Liver (tissue), 9 donors: ENCODE data around the gene TLR9. TPM values are rescaled to one million over a fixed set of nuclear protein-coding genes. Genes with fewer than 3 reads are reported as not detected.
A peak's percentile ranks its signal among the peaks of the same experiment; 100 is the strongest.

Experiments
- DNase-seq: peaks from one replicate; pipeline ENCODE4 v3.0.0-alpha.2; 2017; ENCODE audit warnings: low spot score
- H3K27ac ChIP-seq, 2 donors: one replicate each; pipeline ENCODE4 v1.7.0; 2013; ENCODE audit warnings: inconsistent platforms in 2 of 2, low read length in 2 of 2, control low read depth in 1 of 2, low read depth in 1 of 2, mild to moderate bottlenecking in 1 of 2
- H3K27me3 ChIP-seq, 4 donors: one replicate each; pipeline versions ENCODE4 v1.6.1 to v1.7.0; 2013; ENCODE audit warnings: low read length in 3 of 4, inconsistent platforms in 1 of 4, mild to moderate bottlenecking in 1 of 4, moderate library complexity in 1 of 4; ENCODE audit not compliant: control insufficient read depth in 4 of 4, insufficient read depth in 4 of 4
- H3K36me3 ChIP-seq, 4 donors: one replicate each; pipeline versions ENCODE4 v1.6.1 to v1.7.0; 2013; ENCODE audit warnings: low read length in 3 of 4, mild to moderate bottlenecking in 3 of 4, low read depth in 1 of 4, moderate library complexity in 1 of 4; ENCODE audit not compliant: control insufficient read depth in 4 of 4, insufficient read depth in 3 of 4
- H3K4me1 ChIP-seq, 4 donors: one replicate each; pipeline versions ENCODE4 v1.6.1 to v1.7.0; 2013; ENCODE audit warnings: low read length in 3 of 4, mild to moderate bottlenecking in 3 of 4, moderate library complexity in 1 of 4; ENCODE audit not compliant: control insufficient read depth in 4 of 4, insufficient read depth in 4 of 4
- H3K4me3 ChIP-seq, 3 donors: one replicate each; pipeline versions ENCODE4 v1.6.1 to v1.7.0; 2013; ENCODE audit warnings: low read length in 3 of 3, control low read depth in 1 of 3, low read depth in 1 of 3, mild to moderate bottlenecking in 1 of 3
- H3K9ac ChIP-seq, 2 donors: one replicate each; pipeline ENCODE4 v1.7.0; 2013; ENCODE audit warnings: low read length in 2 of 2, mild to moderate bottlenecking in 2 of 2, moderate library complexity in 2 of 2, control low read depth in 1 of 2, low read depth in 1 of 2
- H3K9me3 ChIP-seq, 4 donors: one replicate each; pipeline versions ENCODE4 v1.6.1 to v1.7.0; 2013; ENCODE audit warnings: low read length in 3 of 4; ENCODE audit not compliant: control insufficient read depth in 4 of 4
- ATF3 ChIP-seq: IDR thresholded peaks from 2 replicates; pipeline ENCODE4 v1.6.1; 2016; ENCODE audit warnings: antibody characterized with exemption
- EGR1 ChIP-seq, 2 donors: IDR thresholded peaks; 2 replicates each; pipeline ENCODE4 v1.6.1; 2016 to 2018; ENCODE audit warnings: antibody characterized with exemption in 2 of 2, low read depth in 2 of 2
- FOXA1 ChIP-seq: IDR thresholded peaks from 2 replicates; pipeline ENCODE4 v1.6.1; 2016; ENCODE audit warnings: antibody characterized with exemption
- FOXA2 ChIP-seq: IDR thresholded peaks from 2 replicates; pipeline ENCODE4 v1.6.1; 2016; ENCODE audit warnings: antibody characterized with exemption
- GABPA ChIP-seq, 2 donors: IDR thresholded peaks in 1 of 2; conservative IDR thresholded peaks in 1 of 2; 2 replicates each; pipeline ENCODE4 v1.6.1; 2016; ENCODE audit warnings: antibody characterized with exemption in 2 of 2, mild to moderate bottlenecking in 1 of 2, moderate library complexity in 1 of 2
- HNF4A ChIP-seq, 2 donors: conservative IDR thresholded peaks; 2 replicates each; pipeline ENCODE4 v1.6.1; 2016; ENCODE audit warnings: antibody characterized with exemption in 2 of 2, mild to moderate bottlenecking in 2 of 2
- HNF4G ChIP-seq: IDR thresholded peaks from 2 replicates; pipeline ENCODE4 v1.6.1; 2016; ENCODE audit warnings: antibody characterized with exemption
- JUND ChIP-seq, 2 donors: IDR thresholded peaks; 2 replicates each; pipeline ENCODE4 v1.6.1; 2016; ENCODE audit warnings: antibody characterized with exemption in 2 of 2
- REST ChIP-seq: IDR thresholded peaks from 2 replicates; pipeline ENCODE4 v1.6.1; 2016; ENCODE audit warnings: antibody characterized with exemption, mild to moderate bottlenecking
- SP1 ChIP-seq: IDR thresholded peaks from 2 replicates; pipeline ENCODE4 v1.6.1; 2018; ENCODE audit warnings: antibody characterized with exemption, mild to moderate bottlenecking
- TAF1 ChIP-seq: conservative IDR thresholded peaks from 2 replicates; pipeline ENCODE4 v1.6.1; 2016; ENCODE audit warnings: antibody characterized with exemption, mild to moderate bottlenecking
- ZBTB33 ChIP-seq: IDR thresholded peaks from 2 replicates; pipeline ENCODE4 v1.6.1; 2016; ENCODE audit warnings: antibody characterized with exemption
- WGBS: extraction: QIAGEN DNeasy Blood & Tissue Kit; methylation state at CpG from one replicate; pipeline ENCODE4 v1.1.7; 2013; 5-methylcytosine and 5-hydroxymethylcytosine counted together
- polyA plus RNA-seq, 2 donors: library from polyadenylated mRNA; stranded (reverse) in 1 of 2; unstranded in 1 of 2; fragments of 200-250 nt in 1 of 2; fragments of >200 nt in 1 of 2; fragmentation: Nextera tagmentation in 1 of 2; extraction: Ambion mirVana in 1 of 2; gene quantifications; one replicate each; pipeline versions ENCODE4 v1.2.1 to v1.2.3, GENCODE V29; 2013 to 2015
- total RNA-seq, 2 donors: library from RNA; depleted of rRNA; stranded (reverse); fragments of >200 nt; gene quantifications; one replicate each; pipeline ENCODE4 v1.2.3, GENCODE V29; 2014
- donor health status: healthy.
- donor health status: healthy.
- donor health status: healthy.
- donor health status: healthy.
- donor health status: healthy.

Gene TLR9
- total and polyA plus RNA-seq, 4 donors, result 0.02 TPM; not detected in 3

- Histone ChIP-seq H3K9ac (no peak overlapping the region), H3K27ac (no peak overlapping the region), H3K9me3 (no peaks in the 10 kb centered on the region), H3K4me1 (no peaks in the 10 kb centered on the region), H3K27me3 (no peaks in the 10 kb centered on the region), H3K36me3 (peaks cover 21 to 76% (median 67%) of the 10 kb centered on the region in 4 donors), H3K4me3 (no peak overlapping the region)
- no peak for DNase-seq
- no peak for TF ChIP-seq HNF4G
- TF ChIP-seq REST, result no peak
- 78% methylated on average over 3 of the region's 3 CpGs for WGBS
These were observed 30.7 kb upstream of the TLR9 start for GRCh38 chr3:52256159-52256558.

- Histone ChIP-seq H3K9me3 (no peaks in the 10 kb centered on the region), H3K27me3 (no peaks in the 10 kb centered on the region), H3K27ac (no peak overlapping the region), H3K4me1 (no peaks in the 10 kb centered on the region), H3K4me3 (no peak overlapping the region), H3K9ac (no peak overlapping the region), H3K36me3 (peaks cover 17 to 65% (median 56%) of the 10 kb centered on the region in 4 donors)
- no peak for TF ChIP-seq REST
- no peak for TF ChIP-seq FOXA2
- 91% methylated on average over 9 of the region's 9 CpGs for WGBS
- DNase-seq, result no peak
These were observed 29.2 kb upstream of the TLR9 start for GRCh38 chr3:52254608-52255007.

GRCh38 chr3:52253314-52254304 lies 28.2 kb upstream of the TLR9 start:
- Histone ChIP-seq H3K27ac (peak overlapping the region; percentile 39 to 57), H3K9ac (no peak overlapping the region), H3K9me3 (no peaks in the 10 kb centered on the region), H3K27me3 (no peaks in the 10 kb centered on the region), H3K4me3 (no peak overlapping the region), H3K4me1 (no peaks in the 10 kb centered on the region), H3K36me3 (peaks cover 14 to 56% (median 50%) of the 10 kb centered on the region in 4 donors)
- TF ChIP-seq JUND (IDR thresholded peaks at IDR 0.05) (no peak), EGR1 (IDR thresholded peaks at IDR 0.05; ENCODE audit: low read depth in 2 of 2) (no peak), SP1 (no peak), REST (no peak), ATF3 (no peak), ZBTB33 (no peak), GABPA (IDR thresholded peaks at IDR 0.05 in 1 of 2, conservative IDR thresholded peaks at IDR 0.05 in 1 of 2) (no peak), TAF1 (no peak), FOXA1 (no peak), HNF4A (conservative IDR thresholded peaks at IDR 0.05) (no peak), FOXA2 (no peak)
- 79% methylated on average over 12 of the region's 12 CpGs for WGBS
- no peak for DNase-seq
